Dendritic cell treated with granulocyte-macrophage colony-stimulating factor and Interleukin-4, amounts not matched to agents 40 ng/mL and 50 ng/mL, for 4 days (primary cell): ENCODE results near the gene TSPOAP1.

Source experiments
- H3K27ac Mint-ChIP-seq: one replicate; pipeline ENCODE4 v1.8.0; 2022; ENCODE audit warnings: mild to moderate bottlenecking, mixed read lengths
- H3K27me3 Mint-ChIP-seq: one replicate; pipeline ENCODE4 v1.8.0; 2022; ENCODE audit warnings: mild to moderate bottlenecking, mixed read lengths
- H3K36me3 Mint-ChIP-seq: one replicate; pipeline ENCODE4 v1.8.0; 2022; ENCODE audit warnings: low read depth, mixed read lengths
- H3K4me1 Mint-ChIP-seq: one replicate; pipeline ENCODE4 v1.8.0; 2022; ENCODE audit warnings: low read depth, mixed read lengths
- H3K4me3 Mint-ChIP-seq: one replicate; pipeline ENCODE4 v1.8.0; 2022; ENCODE audit warnings: mild to moderate bottlenecking, moderate library complexity, mixed read lengths
- H3K9me3 Mint-ChIP-seq: one replicate; pipeline ENCODE4 v1.8.0; 2022; ENCODE audit warnings: mixed read lengths
- intact Hi-C: fragments of 100-400 bp; cut with micrococcal nuclease; formaldehyde crosslinking; loops from one replicate; pipeline ENCODE4 v1.15.0; 2022

Gene TSPOAP1

GRCh38 chr17:58356231-58356630 lies 27.6 kb upstream of the TSPOAP1 start:
- peaks cover 17% of the 10 kb centered on the region for H3K36me3 Mint-ChIP-seq
- H3K4me3 Mint-ChIP-seq = no peak overlapping the region
- peak overlapping the region; percentile 6 for H3K27ac Mint-ChIP-seq
- intact Hi-C loops = loop anchor here (10.0 kb wide), 1 partner anchor 59 kb away; the partner anchor contains the start of gene RNF43
- H3K9me3 Mint-ChIP-seq = no peaks in the 10 kb centered on the region
- H3K27me3 Mint-ChIP-seq = peaks cover 1% of the 10 kb centered on the region
- peaks cover 24% of the 10 kb centered on the region for H3K4me1 Mint-ChIP-seq

- peaks cover 1% of the 10 kb centered on the region for H3K27me3 Mint-ChIP-seq
- H3K9me3 Mint-ChIP-seq = no peaks in the 10 kb centered on the region
- peak overlapping the region; percentile 100 for H3K27ac Mint-ChIP-seq
- peaks cover 33% of the 10 kb centered on the region for H3K36me3 Mint-ChIP-seq
- intact Hi-C loops = loop anchor here (10.0 kb wide), 1 partner anchor 60 kb away; the partner anchor contains the start of gene RNF43
- no peak overlapping the region for H3K4me3 Mint-ChIP-seq
- peaks cover 33% of the 10 kb centered on the region for H3K4me1 Mint-ChIP-seq
Observed at GRCh38 chr17:58354541-58355216, 26.1 kb upstream of the TSPOAP1 start.

- intact Hi-C loops = loop anchor here (2.0 to 10.0 kb wide), 2 partner anchors 61 to 75 kb away; partner anchors contain the start of gene RNF43
- peak overlapping the region; percentile 100 for H3K4me3 Mint-ChIP-seq
- H3K36me3 Mint-ChIP-seq = peaks cover 45% of the 10 kb centered on the region
- peak overlapping the region; percentile 100 for H3K27ac Mint-ChIP-seq
- peaks cover 1% of the 10 kb centered on the region for H3K27me3 Mint-ChIP-seq
- no peaks in the 10 kb centered on the region for H3K9me3 Mint-ChIP-seq
- H3K4me1 Mint-ChIP-seq = peaks cover 45% of the 10 kb centered on the region
Observed at GRCh38 chr17:58353389-58353825, 24.8 kb upstream of the TSPOAP1 start.

GRCh38 chr17:58352596-58353388 lies 24.2 kb upstream of the TSPOAP1 start:
- no peaks in the 10 kb centered on the region for H3K9me3 Mint-ChIP-seq
- peak overlapping the region; percentile 100 for H3K27ac Mint-ChIP-seq
- H3K4me3 Mint-ChIP-seq = peak overlapping the region; percentile 100
- peaks cover 50% of the 10 kb centered on the region for H3K4me1 Mint-ChIP-seq
- H3K36me3 Mint-ChIP-seq = peaks cover 52% of the 10 kb centered on the region
- peaks cover 1% of the 10 kb centered on the region for H3K27me3 Mint-ChIP-seq
- intact Hi-C loops = loop anchor here (1.0 to 10.0 kb wide), 4 partner anchors 8 to 74 kb away; partner anchors contain the start of gene RNF43

- H3K4me1 Mint-ChIP-seq = peaks cover 57% of the 10 kb centered on the region
- H3K4me3 Mint-ChIP-seq = peak within 1 kb of the TSS; percentile 100
- intact Hi-C loops = loop anchor here (1.0 to 10.0 kb wide), 4 partner anchors 8 to 73 kb away; partner anchors contain the start of gene RNF43
- no peaks in the 10 kb centered on the region for H3K9me3 Mint-ChIP-seq
- H3K27ac Mint-ChIP-seq = peak within 1 kb of the TSS; percentile 100
- peaks cover 1% of the 10 kb centered on the region for H3K27me3 Mint-ChIP-seq
- H3K36me3 Mint-ChIP-seq = peaks cover 59% of the 10 kb centered on the region
Observed at GRCh38 chr17:58351831-58352595, 23.4 kb upstream of the TSPOAP1 start, which contains the start of gene SUPT4H1. SUPT4H1 (minus strand) TSS chr17:58352201; CDS start chr17:58352135, 66 bp downstream.

GRCh38 chr17:58351182-58351581 lies 22.6 kb upstream of the TSPOAP1 start:
- intact Hi-C loops = loop anchor here (10.0 kb wide), 1 partner anchor 64 kb away; the partner anchor contains the start of gene RNF43
- H3K4me1 Mint-ChIP-seq = peaks cover 62% of the 10 kb centered on the region
- H3K4me3 Mint-ChIP-seq = peak overlapping the region; percentile 100
- H3K9me3 Mint-ChIP-seq = no peaks in the 10 kb centered on the region
- H3K36me3 Mint-ChIP-seq = peaks cover 68% of the 10 kb centered on the region
- peak overlapping the region; percentile 100 for H3K27ac Mint-ChIP-seq
- peaks cover under 1% of the 10 kb centered on the region for H3K27me3 Mint-ChIP-seq

GRCh38 chr17:58348038-58348437 lies 19.4 kb upstream of the TSPOAP1 start:
- no peak overlapping the region for H3K4me3 Mint-ChIP-seq
- intact Hi-C loops = no loop called here

GRCh38 chr17:58345500-58345899 lies 16.9 kb upstream of the TSPOAP1 start:
- Mint-ChIP-seq H3K9me3 (no peaks in the 10 kb centered on the region), H3K27ac (peak overlapping the region; percentile 97), H3K36me3 (peaks cover 90% of the 10 kb centered on the region), H3K4me3 (no peak overlapping the region), H3K4me1 (peaks cover 86% of the 10 kb centered on the region), H3K27me3 (no peaks in the 10 kb centered on the region)
- intact Hi-C loops = loop anchor here (2.0 kb wide), 1 partner anchor 17 kb away; the partner anchor contains the start of gene TSPOAP1

More at GRCh38 chr17:58348038-58348437, 19.4 kb upstream of the TSPOAP1 start:
- Mint-ChIP-seq H3K36me3 (peaks cover 98% of the 10 kb centered on the region), H3K27me3 (no peaks in the 10 kb centered on the region), H3K27ac (no peak overlapping the region), H3K4me1 (peaks cover 78% of the 10 kb centered on the region), H3K9me3 (no peaks in the 10 kb centered on the region)

GRCh38 chr17:58344791-58345157 lies 16.2 kb upstream of the TSPOAP1 start:
- H3K27ac Mint-ChIP-seq = peak overlapping the region; percentile 97
- H3K4me3 Mint-ChIP-seq = peak overlapping the region; percentile 67
- peaks cover 91% of the 10 kb centered on the region for H3K4me1 Mint-ChIP-seq
- H3K36me3 Mint-ChIP-seq = peaks cover 83% of the 10 kb centered on the region
- no peaks in the 10 kb centered on the region for H3K9me3 Mint-ChIP-seq
- intact Hi-C loops = loop anchor here (1.0 to 2.0 kb wide), 2 partner anchors 8 to 16 kb away; partner anchors contain the start of genes SUPT4H1 and TSPOAP1
- H3K27me3 Mint-ChIP-seq = no peaks in the 10 kb centered on the region

GRCh38 chr17:58344047-58344790 lies 15.6 kb upstream of the TSPOAP1 start:
- Mint-ChIP-seq H3K36me3 (peaks cover 78% of the 10 kb centered on the region), H3K27ac (peak overlapping the region; percentile 97), H3K4me3 (peak overlapping the region; percentile 67), H3K4me1 (peaks cover 91% of the 10 kb centered on the region), H3K27me3 (no peaks in the 10 kb centered on the region), H3K9me3 (no peaks in the 10 kb centered on the region)
- intact Hi-C loops = loop anchor here (1.0 to 2.0 kb wide), 2 partner anchors 8 to 15 kb away; partner anchors contain the start of genes SUPT4H1 and TSPOAP1

GRCh38 chr17:58343131-58343530 lies 14.5 kb upstream of the TSPOAP1 start:
- Mint-ChIP-seq H3K27ac (peak overlapping the region; percentile 97), H3K4me1 (peaks cover 91% of the 10 kb centered on the region), H3K4me3 (peak overlapping the region; percentile 67), H3K9me3 (no peaks in the 10 kb centered on the region), H3K27me3 (no peaks in the 10 kb centered on the region), H3K36me3 (peaks cover 67% of the 10 kb centered on the region)
- intact Hi-C loops = no loop called here

GRCh38 chr17:58341861-58342475 lies 13.4 kb upstream of the TSPOAP1 start:
- H3K4me3 Mint-ChIP-seq = no peak overlapping the region
- intact Hi-C loops = no loop called here
- H3K4me1 Mint-ChIP-seq = peaks cover 93% of the 10 kb centered on the region
- H3K9me3 Mint-ChIP-seq = no peaks in the 10 kb centered on the region
- peak overlapping the region; percentile 73 for H3K27ac Mint-ChIP-seq
- H3K27me3 Mint-ChIP-seq = no peaks in the 10 kb centered on the region
- peaks cover 55% of the 10 kb centered on the region for H3K36me3 Mint-ChIP-seq
